ENCODE results near the gene PHYHD1. TPM values are rescaled to one million over a fixed set of nuclear protein-coding genes. Genes with fewer than 3 reads are reported as not detected.

Gene PHYHD1
- total and polyA plus RNA-seq, 2 of the 4 experiments (the other 2 are of a cell fraction), result 2.2 to 8.4 TPM

DNA sequence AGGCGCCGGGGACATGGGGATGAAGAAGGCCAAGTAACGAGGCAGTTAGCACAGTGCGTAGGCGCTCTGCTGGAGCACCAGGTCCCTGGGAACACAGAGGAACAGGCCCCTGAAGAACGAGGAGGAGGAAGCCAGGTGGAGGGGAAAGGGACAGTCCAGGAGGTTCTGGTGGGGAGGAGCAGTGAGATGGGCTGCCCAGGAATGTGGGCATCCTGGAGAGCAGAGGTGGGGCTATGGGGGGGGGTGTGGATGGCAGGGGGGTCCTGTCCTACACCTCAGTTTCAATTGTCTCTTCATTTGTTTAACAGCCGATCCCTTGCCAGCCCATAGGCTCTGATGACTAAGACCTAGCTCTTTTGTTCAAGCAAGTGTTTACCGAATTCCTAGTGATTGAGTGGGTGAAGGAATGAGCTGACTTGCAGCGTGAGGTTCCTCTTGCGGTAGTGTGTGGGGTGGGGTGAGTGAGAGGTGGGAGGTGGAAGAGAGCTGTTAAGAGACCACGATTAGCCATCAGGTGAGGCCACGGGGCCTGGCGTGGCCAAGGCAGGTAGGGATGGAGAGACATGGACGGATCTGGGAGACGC is 8.4 kb upstream of the PHYHD1 start:
- H2BK120ac ChIP-seq (ENCODE audit: low read depth, low read length), result peak overlapping the region; percentile 99
- H4K20me1 ChIP-seq (ENCODE audit: insufficient read depth, low read length), result no peaks in the 10 kb centered on the region; the same call in none of the 2 replicates
- H3K4me1 ChIP-seq (ENCODE audit: control insufficient read depth, insufficient read depth, low read length), result peaks cover 30% of the 10 kb centered on the region
- H2BK15ac ChIP-seq (ENCODE audit: low read depth, low read length), result peak overlapping the region; percentile 99; the same call in 2 of the 3 replicates
- H3K56ac ChIP-seq (ENCODE audit: extremely low read depth, insufficient read depth, low read length), result peak overlapping the region; percentile 91
- peak overlapping the region; percentile 99 for H2AK9ac ChIP-seq (replicated peaks; ENCODE audit: low read depth, low read length, poor library complexity)
- no peak overlapping the region for H3K4me3 ChIP-seq (ENCODE audit: insufficient read depth, low read depth, low read length)
- BruUV-seq (replicated peaks), result no TSS peak
- H3K27ac ChIP-seq (ENCODE audit: insufficient read depth, low read length), result peak overlapping the region; percentile 88
- ChIA-PET POLR2A (ENCODE audit: unreplicated experiment) (no interaction called here), CTCF (no interaction called here)
- dilution Hi-C loops (cut with HindIII; ENCODE audit: low sequenced_read_pairs, unreplicated experiment), result no loop called here
- peak overlapping the region; percentile 98 for H2BK20ac ChIP-seq (ENCODE audit: low read depth, low read length)
- WGBS, 2 experiments (ENCODE audit: extremely low coverage in 2 of 2, insufficient read length in 1 of 2), result 48% methylated on average over 13 of the region's 15 CpGs; no CpG with 5 or more reads in 1 of the 2 experiments
- intact Hi-C loops (cut with micrococcal nuclease), result no loop called here
- TF ChIP-seq BHLHE40 (IDR thresholded peaks at IDR 0.05; ENCODE audit: low read depth, low read length) (peak; percentile 71), NFE2L2 (IDR thresholded peaks at IDR 0.05; ENCODE audit: low read depth, low read length) (peak; percentile 27; the same call in 1 of the 2 replicates), RAD21 (IDR thresholded peaks at IDR 0.05; ENCODE audit: low read length) (no peak), SMC3 (IDR thresholded peaks at IDR 0.05; ENCODE audit: low read depth, low read length) (no peak), MXI1 (IDR thresholded peaks at IDR 0.05; ENCODE audit: borderline replicate concordance, low read depth, low read length) (no peak), CEBPB (IDR thresholded peaks at IDR 0.05; ENCODE audit: low read depth, low read length) (no peak), FOS (IDR thresholded peaks at IDR 0.05; ENCODE audit: low read depth, low read length) (peak; percentile 76), MAZ (IDR thresholded peaks at IDR 0.05; ENCODE audit: borderline replicate concordance, low read depth, low read length) (peak; percentile 66; the same call in 1 of the 2 replicates), RFX5 (IDR thresholded peaks at IDR 0.05; ENCODE audit: low read depth, low read length) (no peak), MAFK (IDR thresholded peaks at IDR 0.05; ENCODE audit: low read depth, low read length) (peak; percentile 60; the same call in 1 of the 2 replicates)
- TF ChIP-seq, protein P1, sequence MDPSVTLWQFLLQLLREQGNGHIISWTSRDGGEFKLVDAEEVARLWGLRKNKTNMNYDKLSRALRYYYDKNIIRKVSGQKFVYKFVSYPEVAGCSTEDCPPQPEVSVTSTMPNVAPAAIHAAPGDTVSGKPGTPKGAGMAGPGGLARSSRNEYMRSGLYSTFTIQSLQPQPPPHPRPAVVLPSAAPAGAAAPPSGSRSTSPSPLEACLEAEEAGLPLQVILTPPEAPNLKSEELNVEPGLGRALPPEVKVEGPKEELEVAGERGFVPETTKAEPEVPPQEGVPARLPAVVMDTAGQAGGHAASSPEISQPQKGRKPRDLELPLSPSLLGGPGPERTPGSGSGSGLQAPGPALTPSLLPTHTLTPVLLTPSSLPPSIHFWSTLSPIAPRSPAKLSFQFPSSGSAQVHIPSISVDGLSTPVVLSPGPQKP (IDR thresholded peaks at IDR 0.05; ENCODE audit: borderline replicate concordance, low read depth, low read length), result no peak
- TF ChIP-seq, protein P2, sequence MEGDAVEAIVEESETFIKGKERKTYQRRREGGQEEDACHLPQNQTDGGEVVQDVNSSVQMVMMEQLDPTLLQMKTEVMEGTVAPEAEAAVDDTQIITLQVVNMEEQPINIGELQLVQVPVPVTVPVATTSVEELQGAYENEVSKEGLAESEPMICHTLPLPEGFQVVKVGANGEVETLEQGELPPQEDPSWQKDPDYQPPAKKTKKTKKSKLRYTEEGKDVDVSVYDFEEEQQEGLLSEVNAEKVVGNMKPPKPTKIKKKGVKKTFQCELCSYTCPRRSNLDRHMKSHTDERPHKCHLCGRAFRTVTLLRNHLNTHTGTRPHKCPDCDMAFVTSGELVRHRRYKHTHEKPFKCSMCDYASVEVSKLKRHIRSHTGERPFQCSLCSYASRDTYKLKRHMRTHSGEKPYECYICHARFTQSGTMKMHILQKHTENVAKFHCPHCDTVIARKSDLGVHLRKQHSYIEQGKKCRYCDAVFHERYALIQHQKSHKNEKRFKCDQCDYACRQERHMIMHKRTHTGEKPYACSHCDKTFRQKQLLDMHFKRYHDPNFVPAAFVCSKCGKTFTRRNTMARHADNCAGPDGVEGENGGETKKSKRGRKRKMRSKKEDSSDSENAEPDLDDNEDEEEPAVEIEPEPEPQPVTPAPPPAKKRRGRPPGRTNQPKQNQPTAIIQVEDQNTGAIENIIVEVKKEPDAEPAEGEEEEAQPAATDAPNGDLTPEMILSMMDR (conservative IDR thresholded peaks at IDR 0.05; ENCODE audit: low read depth, low read length), result no peak
- TF ChIP-seq, protein P3, sequence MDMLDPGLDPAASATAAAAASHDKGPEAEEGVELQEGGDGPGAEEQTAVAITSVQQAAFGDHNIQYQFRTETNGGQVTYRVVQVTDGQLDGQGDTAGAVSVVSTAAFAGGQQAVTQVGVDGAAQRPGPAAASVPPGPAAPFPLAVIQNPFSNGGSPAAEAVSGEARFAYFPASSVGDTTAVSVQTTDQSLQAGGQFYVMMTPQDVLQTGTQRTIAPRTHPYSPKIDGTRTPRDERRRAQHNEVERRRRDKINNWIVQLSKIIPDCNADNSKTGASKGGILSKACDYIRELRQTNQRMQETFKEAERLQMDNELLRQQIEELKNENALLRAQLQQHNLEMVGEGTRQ (IDR thresholded peaks at IDR 0.05; ENCODE audit: low read depth, low read length), result no peak
- in situ Hi-C loops (cut with MboI; ENCODE audit: low sequenced_read_pairs), result no loop called here
- H3K4ac ChIP-seq (ENCODE audit: low read depth, low read length), result peak overlapping the region; percentile 99
- H2BK5ac ChIP-seq (ENCODE audit: low read depth, low read length, poor library complexity, severe bottlenecking), result peak overlapping the region; percentile 99
- H4K91ac ChIP-seq (ENCODE audit: insufficient read depth, low read depth, low read length), result peak overlapping the region; percentile 99
- H3K14ac ChIP-seq (replicated peaks; ENCODE audit: low read depth, low read length), result peak overlapping the region; percentile 99
- H3K9ac ChIP-seq (ENCODE audit: low read depth, low read length), result no peak overlapping the region
- H4K5ac ChIP-seq (ENCODE audit: low read depth, low read length), result peak overlapping the region; percentile 89
- no peaks in the 10 kb centered on the region for H3K9me3 ChIP-seq (ENCODE audit: control insufficient read depth, insufficient read depth, low read length)
- H3K4me2 ChIP-seq (ENCODE audit: low read depth, low read length), result peak overlapping the region; percentile 54
- H3K79me1 ChIP-seq (ENCODE audit: low read depth in 1 of 2, low read length in 2 of 2), result peaks cover 35 to 95% of the 10 kb centered on the region in 2 experiments; a peak in 3 of 4 replicates
- peak; percentile 94 for DNase-seq
- peaks cover 38% of the 10 kb centered on the region for H3K9me1 ChIP-seq (ENCODE audit: insufficient read depth, low read length)
- no peaks in the 10 kb centered on the region for H3K27me3 ChIP-seq (ENCODE audit: control insufficient read depth, insufficient read depth, low read length)
- peaks cover 43% of the 10 kb centered on the region for H3K36me3 ChIP-seq (ENCODE audit: control insufficient read depth, insufficient read depth, low read length)
- peak overlapping the region; percentile 89 for H3K18ac ChIP-seq (ENCODE audit: low read depth, low read length)
- peak overlapping the region; percentile 95 for H3K23ac ChIP-seq (ENCODE audit: low read depth, low read length)
- peak; percentile 65 for ATAC-seq (ENCODE audit: low read depth)
- peak overlapping the region; percentile 61 for H2AFZ ChIP-seq (replicated peaks; ENCODE audit: low read length, poor library complexity)
- peak overlapping the region; percentile 90 to 94 for H4K8ac ChIP-seq (ENCODE audit: low read depth in 2 of 2, low read length in 2 of 2)
- peak overlapping the region; percentile 100 for H2AK5ac ChIP-seq (ENCODE audit: low read depth, low read length)
